Measurements from ENCODE around the gene MYBPH.

The MYBPH gene

GRCh38 chr1:203127666-203128430 is 47.8 kb downstream of the MYBPH start, which contains the start of gene ADORA1:
Gene ADORA1 (plus strand): TSS chr1:203127726. CDS start chr1:203128842, 1,116 bp downstream.
- DNase-seq = no peak

GRCh38 chr1:203126866-203127665 is 48.6 kb downstream of the MYBPH start:
- DNase-seq = no peak

- DNase-seq = no peak
Observed at GRCh38 chr1:203126151-203126865, 49.3 kb downstream of the MYBPH start.

- no peak for DNase-seq
Observed at GRCh38 chr1:203124546-203125317, 50.9 kb downstream of the MYBPH start.

- no peak for DNase-seq
Observed at GRCh38 chr1:203124011-203124410, 51.6 kb downstream of the MYBPH start.

- DNase-seq = no peak
Observed at GRCh38 chr1:203122159-203122558, 53.5 kb downstream of the MYBPH start.

- no peak for DNase-seq
Observed at GRCh38 chr1:203121186-203122015, 54.2 kb downstream of the MYBPH start.

GRCh38 chr1:203120325-203121153 is 55.1 kb downstream of the MYBPH start:
- no peak for DNase-seq
